Right renal pelvis (tissue), 4 donors: ENCODE data around the gene SLC38A8. TPM values are rescaled to one million over a fixed set of nuclear protein-coding genes. Genes with fewer than 3 reads are reported as not detected.

Source experiments
- DNase-seq, 4 donors: peaks; one replicate each; pipeline ENCODE4 v3.0.0-alpha.2; 2013; ENCODE audit warnings: low read depth in 4 of 4, low spot score in 3 of 4, missing footprints in 1 of 4
- polyA plus RNA-seq, 4 donors: library from polyadenylated mRNA; unstranded; fragments of 120-200 nt; gene quantifications; one replicate each; pipeline ENCODE4 v1.2.1, GENCODE V29; 2013; ENCODE audit not compliant: insufficient read length in 4 of 4

SLC38A8 gene
- polyA plus RNA-seq, 4 donors, result 0.27 TPM; not detected in 3

DNA sequence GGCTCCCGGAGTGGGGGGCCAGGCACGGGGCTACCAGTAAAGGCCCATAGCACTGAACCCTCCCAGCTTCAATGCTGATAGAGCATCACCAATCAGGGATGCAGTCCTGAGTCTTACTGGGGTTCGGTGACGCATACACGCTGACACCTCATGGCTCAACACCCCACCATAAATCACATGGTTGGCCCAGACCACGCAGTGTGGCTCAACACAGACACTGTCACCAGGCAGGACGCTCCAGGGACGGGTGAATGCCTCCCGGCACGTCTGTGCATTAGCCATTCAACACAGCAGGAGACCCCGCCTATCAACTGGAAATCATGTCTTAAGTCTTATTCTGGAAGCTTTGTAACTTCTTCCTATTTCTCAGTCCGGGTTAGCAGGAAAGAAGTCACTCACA lies 39.6 kb downstream of the SLC38A8 start:
- DNase-seq, result no peak

DNA sequence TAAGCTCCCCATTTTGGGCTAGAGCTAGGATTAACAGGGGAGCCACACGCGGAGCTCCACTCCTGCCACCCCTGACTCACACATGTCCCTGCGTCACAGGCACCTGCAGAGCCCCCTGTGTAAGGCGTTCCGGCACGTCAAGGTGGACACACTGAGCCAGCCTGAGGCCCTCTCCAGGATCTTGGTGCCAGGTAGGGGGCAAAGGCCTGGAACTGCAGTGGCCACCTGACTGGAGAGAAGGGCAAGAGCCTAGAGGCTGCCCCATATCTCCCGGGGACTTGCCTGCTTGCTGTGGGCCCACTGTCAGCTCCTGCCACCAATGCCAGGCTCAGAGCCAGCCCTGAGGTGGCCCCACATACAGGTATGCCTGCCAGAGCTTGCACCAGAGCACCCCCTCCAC lies 40.9 kb downstream of the SLC38A8 start:
- DNase-seq, result no peak

DNA sequence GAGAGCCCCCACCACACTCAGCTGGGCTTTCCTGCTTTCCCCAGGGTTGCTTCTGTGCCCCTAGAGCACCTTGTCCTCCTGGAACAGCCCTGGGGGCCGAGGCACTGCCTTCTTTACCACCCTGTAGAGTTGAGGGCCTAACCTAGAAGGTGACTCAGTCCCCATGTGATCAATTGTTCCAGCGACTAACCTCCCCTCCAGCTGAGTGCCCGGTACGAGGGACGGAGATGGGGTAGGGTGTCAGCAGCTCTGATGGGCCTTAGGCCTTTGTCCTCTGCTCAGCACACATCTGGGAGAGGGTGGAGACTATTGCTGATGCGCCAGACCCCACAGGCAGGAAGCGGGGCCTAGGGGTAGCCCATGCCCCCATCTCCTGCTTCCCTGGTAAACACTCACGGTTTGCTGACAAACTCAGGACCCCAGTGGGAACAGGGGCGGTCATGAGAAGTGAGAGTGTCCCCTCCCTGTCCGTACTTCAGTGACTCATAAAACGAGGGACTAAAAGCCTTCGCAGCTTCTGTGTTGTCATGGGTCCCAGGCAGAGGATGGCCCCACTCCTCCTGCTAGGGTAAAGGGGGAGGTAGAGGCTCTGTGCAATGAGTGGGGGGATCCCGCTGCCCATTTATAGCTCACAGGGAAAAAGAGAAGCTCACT lies 41.5 kb downstream of the SLC38A8 start:
- DNase-seq, result no peak

DNA sequence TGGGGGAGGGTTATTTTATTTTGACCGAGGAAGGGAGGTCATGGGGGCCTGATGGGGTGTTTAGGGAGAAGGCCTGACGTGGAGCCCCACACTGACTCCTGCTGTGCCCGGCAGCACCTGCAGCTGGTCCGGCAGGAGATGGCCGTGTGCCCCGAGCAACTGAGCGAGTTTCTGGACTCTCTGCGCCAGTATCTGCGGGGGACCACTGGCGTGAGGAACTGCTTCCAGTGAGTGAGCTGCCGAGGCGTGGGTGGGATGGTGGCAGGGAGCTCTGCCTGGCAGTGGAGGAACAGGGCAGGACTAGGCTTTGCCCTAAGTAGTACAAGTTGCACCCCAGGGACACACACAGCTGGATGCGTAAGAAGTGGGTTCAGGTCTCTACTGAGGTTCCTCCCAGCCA lies 44.5 kb downstream of the SLC38A8 start:
- DNase-seq, result no peak

- no peak for DNase-seq
Observed at GRCh38 chr16:83996481-83997252, 45.9 kb downstream of the SLC38A8 start.

DNA sequence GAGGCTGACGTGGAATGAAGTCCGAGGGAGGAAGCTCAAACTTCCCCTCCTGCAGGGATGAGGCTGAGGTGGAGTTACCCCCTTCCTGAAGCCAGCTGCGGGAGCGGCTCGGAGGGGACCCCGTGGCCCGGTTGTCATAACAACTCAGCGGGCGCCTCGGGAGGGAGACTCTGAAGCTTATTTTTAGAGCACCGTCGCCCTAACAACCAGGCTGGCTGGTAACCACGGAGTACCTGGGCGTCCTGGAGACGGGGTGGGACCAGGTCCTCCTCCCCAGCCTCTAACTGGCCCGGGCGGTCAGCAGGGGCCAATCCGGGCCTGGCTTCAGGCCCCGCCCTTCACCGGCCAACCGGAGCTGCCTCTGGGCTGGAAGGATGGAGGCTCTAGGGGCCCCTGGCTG lies 46.8 kb downstream of the SLC38A8 start:
- DNase-seq, result peak in 2 of 4 donors; percentile 23 to 54

GRCh38 chr16:83994703-83995102 lies 47.9 kb downstream of the SLC38A8 start:
- no peak for DNase-seq

- DNase-seq, result no peak
Observed at GRCh38 chr16:83994087-83994486, 48.5 kb downstream of the SLC38A8 start.

GRCh38 chr16:83992624-83993023 lies 50.0 kb downstream of the SLC38A8 start:
- no peak for DNase-seq

DNA sequence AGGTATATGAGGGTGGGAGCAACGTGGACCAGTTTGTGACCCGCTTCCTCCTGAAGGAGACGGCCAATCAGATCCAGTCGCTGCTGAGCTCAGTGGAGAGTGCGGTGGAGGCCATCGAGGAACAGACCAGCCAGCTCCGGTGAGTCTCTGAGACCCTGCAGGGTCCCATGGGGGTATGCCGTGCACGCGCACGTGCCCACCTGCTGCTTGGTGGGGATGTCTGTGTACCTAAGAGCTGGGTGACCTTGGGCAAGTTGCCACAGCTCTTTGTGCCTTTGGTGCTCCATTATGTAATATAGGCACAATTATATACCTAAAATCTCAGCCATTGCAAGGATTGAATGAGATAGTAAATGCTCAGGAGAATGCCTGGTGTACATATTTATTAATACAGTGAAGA lies 52.1 kb downstream of the SLC38A8 start:
- DNase-seq, result no peak

- DNase-seq, result no peak
Observed at GRCh38 chr16:83989300-83989699, 53.3 kb downstream of the SLC38A8 start.

GRCh38 chr16:83983491-83983890 lies 59.1 kb downstream of the SLC38A8 start:
- no peak for DNase-seq

GRCh38 chr16:83981799-83982198 lies 60.8 kb downstream of the SLC38A8 start:
- DNase-seq, result no peak

DNA sequence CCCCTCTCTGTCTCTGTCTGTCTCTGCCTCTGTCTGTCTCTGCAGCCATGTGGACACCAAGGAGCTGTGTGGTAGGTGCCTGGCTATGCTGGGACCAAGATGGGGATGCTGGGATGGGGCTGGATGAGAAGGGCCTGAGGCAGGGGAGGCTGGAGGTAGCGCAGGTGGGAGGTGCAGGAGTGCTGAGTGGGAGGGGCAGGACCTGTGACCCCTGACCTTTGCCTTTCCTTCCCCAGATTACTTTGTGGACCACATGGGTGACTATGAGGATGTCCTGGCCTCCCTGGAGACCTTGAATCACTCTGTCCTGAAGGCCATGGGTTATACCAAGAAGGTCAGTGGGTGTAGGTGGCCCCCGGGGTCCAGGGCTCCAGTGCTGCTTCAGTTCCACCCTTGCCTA lies 61.8 kb downstream of the SLC38A8 start:
- DNase-seq, result no peak

DNA sequence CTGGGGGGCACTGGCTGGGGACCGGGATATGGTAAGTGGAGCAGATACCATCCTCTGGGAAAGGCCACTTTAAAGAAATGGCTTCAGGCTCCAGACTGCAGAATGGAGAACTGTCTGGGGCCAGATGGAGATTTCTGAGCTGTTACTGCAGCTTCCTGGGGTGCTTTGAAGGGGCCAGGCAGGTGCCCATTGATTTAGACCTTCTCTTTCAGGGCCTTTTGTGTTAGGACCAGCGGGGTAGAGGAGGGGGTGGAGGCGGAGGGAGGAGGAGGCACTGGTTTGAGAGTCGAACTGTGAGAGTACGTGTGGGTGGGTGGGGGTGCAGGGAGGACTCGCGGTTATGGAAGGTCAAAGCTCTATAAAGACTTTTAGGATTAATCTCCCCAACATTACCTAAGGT lies 63.2 kb downstream of the SLC38A8 start:
- DNase-seq, result no peak

DNA sequence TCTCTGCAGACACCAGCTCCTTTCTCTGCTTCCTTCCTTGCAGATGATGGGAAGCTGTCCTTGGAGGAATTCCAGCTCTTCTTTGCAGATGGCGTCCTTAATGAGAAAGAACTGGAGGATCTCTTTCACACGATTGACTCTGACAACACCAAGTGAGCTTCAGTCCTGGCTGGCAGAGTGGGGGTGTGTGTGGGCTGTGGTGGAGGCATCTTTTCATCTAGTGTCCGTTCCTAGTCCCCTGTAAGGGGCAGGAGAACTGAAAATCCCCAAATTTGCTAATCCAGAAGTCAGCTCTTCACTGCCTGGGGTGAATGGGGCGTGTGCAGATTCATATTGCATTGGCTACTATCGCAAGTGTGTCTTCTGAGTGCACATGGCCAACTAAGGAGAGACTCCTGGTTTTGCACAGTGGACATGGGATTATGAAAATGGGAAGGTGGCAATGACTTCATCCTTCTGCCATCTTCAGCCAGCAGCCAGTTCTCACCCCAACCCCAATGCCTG lies 64.1 kb downstream of the SLC38A8 start:
- no peak for DNase-seq

DNA sequence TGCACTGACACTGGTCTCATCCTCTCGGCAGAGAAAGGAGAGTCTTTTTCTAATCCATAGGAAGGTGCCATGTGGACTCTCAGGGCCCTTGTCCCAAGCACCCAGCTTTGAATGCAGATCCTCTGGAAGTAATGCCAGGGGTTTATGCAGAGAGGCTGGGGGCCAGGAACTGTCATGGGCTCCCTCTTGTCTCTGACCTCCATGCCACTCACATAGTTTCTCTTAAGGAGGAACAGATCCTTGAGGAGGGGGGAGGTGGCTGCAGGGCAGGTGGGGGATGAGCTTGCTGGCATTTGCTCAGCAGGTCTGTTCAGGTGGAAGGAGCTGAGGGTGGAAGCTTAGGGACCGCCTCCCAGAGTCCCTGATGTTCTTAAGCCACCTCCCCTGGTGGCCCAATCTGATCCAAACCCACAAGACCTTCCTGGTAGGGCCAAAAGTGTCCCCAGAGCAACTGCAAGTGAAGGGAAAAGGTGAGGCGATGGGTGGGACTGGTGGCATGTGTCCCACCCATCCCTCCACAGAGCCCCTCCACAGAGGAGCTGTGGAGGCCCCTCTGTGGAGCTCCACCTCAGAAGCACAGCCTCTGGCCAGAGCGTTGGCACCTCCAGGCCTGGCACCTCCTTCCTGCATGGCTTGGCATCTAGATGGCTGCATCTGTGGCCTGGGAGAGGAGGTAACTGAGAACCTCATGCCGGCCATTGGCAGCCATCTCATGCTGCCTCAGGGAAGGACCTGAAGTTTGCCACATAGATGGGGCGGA lies 65.4 kb downstream of the SLC38A8 start:
- no peak for DNase-seq

DNA sequence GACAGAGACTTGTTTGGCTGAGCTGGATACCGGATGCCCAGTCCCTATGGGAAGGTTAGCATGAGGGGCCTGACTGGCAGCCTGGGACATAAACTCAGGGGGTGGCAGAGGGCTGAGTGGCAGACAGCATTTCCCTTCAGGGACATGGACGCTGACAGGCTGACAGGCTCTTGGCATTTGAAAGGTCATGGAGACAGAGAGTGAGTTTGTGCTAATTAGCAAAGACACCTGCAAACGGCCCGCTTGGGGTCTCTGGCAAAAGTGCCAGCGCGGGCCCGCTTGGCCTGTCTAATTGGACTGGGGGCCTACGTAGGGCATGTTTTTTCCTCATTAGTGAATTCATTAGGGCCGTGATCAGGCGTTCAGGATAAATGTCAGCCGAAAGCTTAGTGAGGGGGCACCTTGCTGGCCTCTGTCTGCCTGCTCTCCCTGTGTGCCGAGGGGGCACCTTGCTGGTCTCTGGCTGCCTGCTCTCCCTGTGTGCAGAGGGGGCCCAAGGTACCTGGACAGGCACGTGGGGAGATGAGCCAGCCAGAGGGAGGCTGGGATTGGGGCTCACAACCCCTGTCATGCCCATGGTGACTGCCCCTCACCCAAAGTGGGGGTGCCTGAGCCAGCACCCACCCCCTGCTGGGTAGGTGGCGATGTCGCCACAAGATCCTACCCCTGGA lies 66.9 kb downstream of the SLC38A8 start:
- no peak for DNase-seq

DNA sequence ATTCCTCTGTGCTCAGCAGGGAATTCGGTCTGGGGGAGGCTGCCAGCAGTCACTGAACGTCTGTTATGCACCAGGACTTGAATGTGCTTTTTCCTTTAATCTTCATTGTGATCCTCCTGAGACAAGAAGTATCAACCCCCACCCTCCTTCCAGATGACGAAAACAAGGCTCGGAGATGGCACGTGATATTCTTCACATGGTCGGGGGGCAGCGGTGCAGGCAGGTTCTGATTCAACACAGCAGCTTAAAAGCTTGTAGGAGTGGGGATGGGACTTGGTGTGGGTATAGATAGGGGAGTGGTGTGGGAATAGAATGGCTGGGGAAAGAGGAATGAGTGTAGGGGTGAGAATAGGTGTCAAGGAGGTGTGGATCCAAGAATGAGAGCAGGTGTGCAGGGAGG lies 68.1 kb downstream of the SLC38A8 start:
- DNase-seq, result no peak

- DNase-seq, result no peak
Observed at GRCh38 chr16:83973581-83974385, 68.8 kb downstream of the SLC38A8 start.
